Measurements from ENCODE around the gene PSMG3. TPM values are rescaled to one million over a fixed set of nuclear protein-coding genes. Genes with fewer than 3 reads are reported as not detected.
"Not testable (repeated sequence)": the region's sequence is repeated elsewhere in the genome, so short reads cannot be mapped to it uniquely, and the experiment has no call there.

Gene PSMG3
- total and polyA plus RNA-seq, 2 of the 8 experiments (the other 6 are each of a cell fraction or from before 2014, with no cell fraction given) = 30.2 to 62.0 TPM

DNA sequence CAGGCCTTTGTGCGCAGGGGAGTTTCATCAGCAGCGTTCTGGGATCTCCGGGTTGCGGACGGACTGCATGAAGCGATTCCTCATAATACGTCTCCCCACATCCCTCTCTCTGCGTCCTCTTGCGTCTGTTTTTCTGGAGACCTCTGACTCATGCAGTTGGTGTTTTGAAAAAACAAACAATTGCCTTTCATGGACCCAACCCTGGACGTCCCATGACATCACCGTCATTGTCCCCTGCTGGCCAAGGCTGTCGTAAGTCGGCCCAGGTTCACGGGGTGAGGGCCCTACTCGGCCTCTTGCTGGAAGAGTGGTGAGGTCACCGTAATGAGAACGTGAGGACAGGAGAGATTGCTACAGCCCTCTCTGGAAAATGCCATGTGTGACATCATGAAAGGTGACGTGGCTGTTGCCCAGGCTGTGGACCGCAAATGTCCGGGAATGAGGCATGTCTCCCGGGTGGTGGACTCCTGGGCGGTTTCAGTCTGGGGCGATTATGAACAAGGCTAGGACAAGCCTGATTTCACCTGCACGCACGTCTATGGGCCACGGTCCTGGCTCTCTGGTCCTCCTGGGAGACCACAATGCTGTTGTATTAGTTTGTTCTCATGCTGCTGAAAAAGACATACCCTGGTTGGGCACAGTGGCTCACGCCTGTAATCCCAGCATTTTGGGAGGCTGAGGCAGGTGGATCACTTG lies 49.1 kb downstream of the PSMG3 start (continued):
- TF ChIP-seq CHD1 (IDR thresholded peaks at IDR 0.05; ENCODE audit: low read depth, low read length) (no peak), SIX5 (IDR thresholded peaks at IDR 0.05; ENCODE audit: low read depth, low read length) (no peak)
- TF ChIP-seq, protein P1, sequence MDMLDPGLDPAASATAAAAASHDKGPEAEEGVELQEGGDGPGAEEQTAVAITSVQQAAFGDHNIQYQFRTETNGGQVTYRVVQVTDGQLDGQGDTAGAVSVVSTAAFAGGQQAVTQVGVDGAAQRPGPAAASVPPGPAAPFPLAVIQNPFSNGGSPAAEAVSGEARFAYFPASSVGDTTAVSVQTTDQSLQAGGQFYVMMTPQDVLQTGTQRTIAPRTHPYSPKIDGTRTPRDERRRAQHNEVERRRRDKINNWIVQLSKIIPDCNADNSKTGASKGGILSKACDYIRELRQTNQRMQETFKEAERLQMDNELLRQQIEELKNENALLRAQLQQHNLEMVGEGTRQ (IDR thresholded peaks at IDR 0.05; ENCODE audit: low read length) = no peak

DNA sequence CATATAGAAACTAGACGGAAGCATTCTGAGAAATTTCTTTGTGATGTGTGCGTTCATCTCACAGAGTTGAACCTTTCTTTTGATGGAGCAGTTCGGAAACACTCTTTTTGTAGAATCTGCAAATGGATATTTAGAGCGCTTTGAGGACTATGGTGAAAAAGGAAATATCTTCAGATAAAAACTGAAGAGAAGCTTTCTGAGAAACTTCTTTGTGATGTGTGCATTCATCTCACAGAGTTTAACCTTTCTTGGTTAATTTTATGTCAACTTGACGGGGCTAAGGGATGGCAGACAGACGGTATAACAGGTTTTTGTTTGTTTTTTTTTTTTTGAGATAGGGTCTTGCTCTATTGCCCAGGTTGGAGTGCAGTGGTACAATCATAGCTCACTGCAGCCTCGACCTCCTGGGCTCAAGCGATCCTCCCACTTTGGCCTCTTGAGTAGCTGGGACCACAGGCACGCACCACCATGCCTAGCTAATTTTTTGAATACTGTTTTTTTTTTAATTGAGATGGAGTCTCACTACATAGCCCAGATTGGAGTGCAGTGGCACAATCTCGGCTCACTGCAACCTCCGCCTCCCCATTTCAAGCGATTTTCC lies 50.4 kb downstream of the PSMG3 start:
- H4K8ac ChIP-seq (ENCODE audit: extremely low read depth, insufficient read depth, low read length); H2BK5ac ChIP-seq (ENCODE audit: low read depth, low read length); H2BK15ac ChIP-seq (ENCODE audit: low read length); DNase-seq (ENCODE audit: low read depth in 1 of 2, low spot score in 2 of 2); H4K91ac ChIP-seq (replicated peaks; ENCODE audit: insufficient read length, low read length); H3K4me3 ChIP-seq (ENCODE audit: extremely low read depth in 1 of 4, insufficient read depth in 2 of 4, low read depth in 3 of 4, low read length in 4 of 4); H3K4ac ChIP-seq (replicated peaks; ENCODE audit: insufficient read length, low read depth, low read length); H3K4me2 ChIP-seq (ENCODE audit: insufficient read depth in 1 of 2, low read depth in 2 of 2, low read length in 2 of 2); H3K23ac ChIP-seq (ENCODE audit: insufficient read length); H4K20me1 ChIP-seq (replicated peaks in 1 of 2; ENCODE audit: control insufficient read depth in 1 of 2, insufficient read depth in 2 of 2, low read length in 2 of 2); H2AFZ ChIP-seq (ENCODE audit: low read length); H3K14ac ChIP-seq (ENCODE audit: insufficient read length); H3K27ac ChIP-seq (ENCODE audit: low read depth, low read length); H2BK120ac ChIP-seq (replicated peaks; ENCODE audit: low read depth, low read length); FAIRE-seq; H3K27me3 ChIP-seq (replicated peaks in 1 of 4; ENCODE audit: control insufficient read depth in 3 of 4, extremely low read depth in 1 of 4, insufficient read depth in 3 of 4, low read length in 3 of 4); H3K79me2 ChIP-seq (ENCODE audit: control insufficient read depth in 1 of 2, insufficient read depth in 2 of 2, low read length in 2 of 2); H3K79me1 ChIP-seq (ENCODE audit: low read depth, low read length); H3K36me3 ChIP-seq (ENCODE audit: control insufficient read depth in 2 of 4, insufficient read depth in 4 of 4, low read length in 3 of 4); H3K23me2 ChIP-seq (ENCODE audit: low read depth, low read length); H3K9ac ChIP-seq (replicated peaks in 1 of 4; ENCODE audit: extremely low read depth in 1 of 4, low read depth in 3 of 4, low read length in 3 of 4); H2BK20ac ChIP-seq (ENCODE audit: low read length); H3K18ac ChIP-seq (ENCODE audit: extremely low read depth, low read length); H3K9me3 ChIP-seq (ENCODE audit: insufficient read depth in 2 of 2, low read depth in 1 of 2, low read length in 1 of 2); H2AK5ac ChIP-seq (ENCODE audit: low read depth, low read length); H3K56ac ChIP-seq (replicated peaks; ENCODE audit: insufficient read length, low read depth, low read length); H4K5ac ChIP-seq (ENCODE audit: insufficient read length, low read depth, low read length); H2BK12ac ChIP-seq (ENCODE audit: low read depth, low read length): not testable (repeated sequence)
- CTCF ChIA-PET (ENCODE audit: partially characterized antibody) = interaction anchor here (1.1 to 2.4 kb wide), 3 partner anchors 15 to 36 kb away, joined by 4 to 10 read pairs (median 4); partner anchors contain the start of gene INTS1
- H3K4me1 ChIP-seq (replicated peaks in 1 of 4; ENCODE audit: control insufficient read depth in 3 of 4, insufficient read depth in 4 of 4, low read length in 3 of 4) = peaks cover 0 to 11% (median 3%) of the 10 kb centered on the region in 4 experiments; a peak in 4 of 7 replicates
- POLR2A ChIA-PET (ENCODE audit: partially characterized antibody) = interaction anchor here (1.0 to 1.2 kb wide), 3 partner anchors 8 to 27 kb away, joined by 3 to 4 read pairs (median 3); no protein-coding TSS in a partner anchor
- 93% methylated on average over 12 of the region's 12 CpGs; no CpG with 5 or more reads in 1 of the 2 experiments for WGBS, 2 experiments (ENCODE audit: extremely low coverage in 1 of 2, insufficient coverage in 1 of 2, insufficient read length in 1 of 2, insufficient replicate concordance in 2 of 2, low coverage in 1 of 2, low lambda C conversion rate in 2 of 2, missing lambda C conversion rate in 1 of 2)
